ENCODE measurements around the gene DICER1.

DICER1 gene

GRCh38 chr14:95069547-95069946, 87.8 kb downstream of the DICER1 start:
- no peaks in the 10 kb centered on the region for H3K79me2 ChIP-seq (ENCODE audit: insufficient read depth, low read length)
- TF ChIP-seq EZH2 (IDR thresholded peaks at IDR 0.05; ENCODE audit: borderline replicate concordance, low read depth, low read length, severe bottlenecking): no peak
- TF ChIP-seq, protein P1, sequence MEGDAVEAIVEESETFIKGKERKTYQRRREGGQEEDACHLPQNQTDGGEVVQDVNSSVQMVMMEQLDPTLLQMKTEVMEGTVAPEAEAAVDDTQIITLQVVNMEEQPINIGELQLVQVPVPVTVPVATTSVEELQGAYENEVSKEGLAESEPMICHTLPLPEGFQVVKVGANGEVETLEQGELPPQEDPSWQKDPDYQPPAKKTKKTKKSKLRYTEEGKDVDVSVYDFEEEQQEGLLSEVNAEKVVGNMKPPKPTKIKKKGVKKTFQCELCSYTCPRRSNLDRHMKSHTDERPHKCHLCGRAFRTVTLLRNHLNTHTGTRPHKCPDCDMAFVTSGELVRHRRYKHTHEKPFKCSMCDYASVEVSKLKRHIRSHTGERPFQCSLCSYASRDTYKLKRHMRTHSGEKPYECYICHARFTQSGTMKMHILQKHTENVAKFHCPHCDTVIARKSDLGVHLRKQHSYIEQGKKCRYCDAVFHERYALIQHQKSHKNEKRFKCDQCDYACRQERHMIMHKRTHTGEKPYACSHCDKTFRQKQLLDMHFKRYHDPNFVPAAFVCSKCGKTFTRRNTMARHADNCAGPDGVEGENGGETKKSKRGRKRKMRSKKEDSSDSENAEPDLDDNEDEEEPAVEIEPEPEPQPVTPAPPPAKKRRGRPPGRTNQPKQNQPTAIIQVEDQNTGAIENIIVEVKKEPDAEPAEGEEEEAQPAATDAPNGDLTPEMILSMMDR (IDR thresholded peaks at IDR 0.05; ENCODE audit: borderline replicate concordance, extremely low read depth, low read length, poor library complexity, severe bottlenecking): no peak
- no peaks in the 10 kb centered on the region for H4K20me1 ChIP-seq (ENCODE audit: insufficient read depth, low read length)
- H2AFZ ChIP-seq (ENCODE audit: low read depth, low read length): no peak overlapping the region
- H3K4me3 ChIP-seq (ENCODE audit: low read depth in 1 of 2, low read length in 2 of 2): no peak overlapping the region
- DNase-seq: no peak
- H3K27ac ChIP-seq (ENCODE audit: low read length): no peak overlapping the region
- no peak for ATAC-seq (ENCODE audit: insufficient read depth, low read depth)
- no peaks in the 10 kb centered on the region for H3K36me3 ChIP-seq (ENCODE audit: insufficient read depth, low read length)
- no peaks in the 10 kb centered on the region for H3K9me3 ChIP-seq (ENCODE audit: insufficient read depth, low read length, severe bottlenecking)
- no peaks in the 10 kb centered on the region for H3K4me1 ChIP-seq (ENCODE audit: insufficient read depth, low read length)
- H3K4me2 ChIP-seq (ENCODE audit: insufficient read depth, low read length): no peak overlapping the region
- no peak overlapping the region for H3K9ac ChIP-seq (ENCODE audit: low read depth, low read length)
- H3K27me3 ChIP-seq (ENCODE audit: insufficient read depth, low read length, poor library complexity): no peaks in the 10 kb centered on the region

GRCh38 chr14:95069018-95069417, 88.3 kb downstream of the DICER1 start:
- H3K9ac ChIP-seq (ENCODE audit: low read depth, low read length): no peak overlapping the region
- no peak overlapping the region for H3K4me3 ChIP-seq (ENCODE audit: low read depth in 1 of 2, low read length in 2 of 2)
- DNase-seq (no peak), ATAC-seq (ENCODE audit: insufficient read depth, low read depth) (no peak)
- no peaks in the 10 kb centered on the region for H4K20me1 ChIP-seq (ENCODE audit: insufficient read depth, low read length)
- H3K36me3 ChIP-seq (ENCODE audit: insufficient read depth, low read length): no peaks in the 10 kb centered on the region
- no peak overlapping the region for H3K27ac ChIP-seq (ENCODE audit: low read length)
- H3K79me2 ChIP-seq (ENCODE audit: insufficient read depth, low read length): no peaks in the 10 kb centered on the region
- no peak overlapping the region for H3K4me2 ChIP-seq (ENCODE audit: insufficient read depth, low read length)
- H2AFZ ChIP-seq (ENCODE audit: low read depth, low read length): no peak overlapping the region
- TF ChIP-seq, protein P1 (IDR thresholded peaks at IDR 0.05; ENCODE audit: borderline replicate concordance, extremely low read depth, low read length, poor library complexity, severe bottlenecking): no peak
- no peak for TF ChIP-seq EZH2 (IDR thresholded peaks at IDR 0.05; ENCODE audit: borderline replicate concordance, low read depth, low read length, severe bottlenecking)
- no peaks in the 10 kb centered on the region for H3K4me1 ChIP-seq (ENCODE audit: insufficient read depth, low read length)
- H3K27me3 ChIP-seq (ENCODE audit: insufficient read depth, low read length, poor library complexity): no peaks in the 10 kb centered on the region
- H3K9me3 ChIP-seq (ENCODE audit: insufficient read depth, low read length, severe bottlenecking): no peaks in the 10 kb centered on the region

GRCh38 chr14:95068521-95068920, 88.8 kb downstream of the DICER1 start:
- Histone ChIP-seq H3K4me1 (ENCODE audit: insufficient read depth, low read length) (no peaks in the 10 kb centered on the region), H4K20me1 (ENCODE audit: insufficient read depth, low read length) (no peaks in the 10 kb centered on the region), H3K79me2 (ENCODE audit: insufficient read depth, low read length) (no peaks in the 10 kb centered on the region), H3K4me3 (ENCODE audit: low read depth in 1 of 2, low read length in 2 of 2) (no peak overlapping the region), H3K4me2 (ENCODE audit: insufficient read depth, low read length) (no peak overlapping the region), H3K9me3 (ENCODE audit: insufficient read depth, low read length, severe bottlenecking) (no peaks in the 10 kb centered on the region), H3K27ac (ENCODE audit: low read length) (no peak overlapping the region), H2AFZ (ENCODE audit: low read depth, low read length) (no peak overlapping the region), H3K27me3 (ENCODE audit: insufficient read depth, low read length, poor library complexity) (no peaks in the 10 kb centered on the region), H3K9ac (ENCODE audit: low read depth, low read length) (no peak overlapping the region), H3K36me3 (ENCODE audit: insufficient read depth, low read length) (no peaks in the 10 kb centered on the region)
- DNase-seq (no peak), ATAC-seq (ENCODE audit: insufficient read depth, low read depth) (no peak)
- TF ChIP-seq, protein P1 (IDR thresholded peaks at IDR 0.05; ENCODE audit: borderline replicate concordance, extremely low read depth, low read length, poor library complexity, severe bottlenecking): no peak
- TF ChIP-seq EZH2 (IDR thresholded peaks at IDR 0.05; ENCODE audit: borderline replicate concordance, low read depth, low read length, severe bottlenecking): no peak

DNA sequence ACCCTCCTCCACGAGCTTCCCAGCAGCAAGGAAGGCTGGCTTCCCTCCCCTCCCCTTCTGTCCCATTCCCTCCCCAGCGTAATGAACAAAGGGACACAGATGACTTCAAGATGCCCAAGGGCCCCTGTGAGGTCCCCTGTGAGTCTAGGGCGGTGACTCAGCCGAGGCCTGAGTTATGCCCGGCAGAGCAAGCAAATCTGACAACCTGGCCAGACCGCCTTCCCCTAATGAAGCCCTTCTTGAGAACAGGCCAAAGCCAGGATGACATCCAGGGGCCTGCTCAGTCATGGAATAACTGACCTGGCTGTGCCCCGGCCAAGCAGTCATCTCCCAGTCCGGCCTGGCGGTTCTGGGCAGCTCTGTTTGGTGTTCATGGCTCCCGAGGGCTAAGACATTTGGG, 89.2 kb downstream of the DICER1 start:
- Histone ChIP-seq H3K4me2 (ENCODE audit: insufficient read depth, low read length) (no peak overlapping the region), H3K27me3 (ENCODE audit: insufficient read depth, low read length, poor library complexity) (no peaks in the 10 kb centered on the region), H3K9ac (ENCODE audit: low read depth, low read length) (no peak overlapping the region), H2AFZ (ENCODE audit: low read depth, low read length) (no peak overlapping the region), H3K9me3 (ENCODE audit: insufficient read depth, low read length, severe bottlenecking) (no peaks in the 10 kb centered on the region), H3K4me3 (ENCODE audit: low read depth in 1 of 2, low read length in 2 of 2) (no peak overlapping the region), H3K79me2 (ENCODE audit: insufficient read depth, low read length) (no peaks in the 10 kb centered on the region), H4K20me1 (ENCODE audit: insufficient read depth, low read length) (no peaks in the 10 kb centered on the region), H3K4me1 (ENCODE audit: insufficient read depth, low read length) (no peaks in the 10 kb centered on the region), H3K36me3 (ENCODE audit: insufficient read depth, low read length) (no peaks in the 10 kb centered on the region), H3K27ac (ENCODE audit: low read length) (no peak overlapping the region)
- no peak for DNase-seq
- no peak for ATAC-seq (ENCODE audit: insufficient read depth, low read depth)
- TF ChIP-seq, protein P1 (IDR thresholded peaks at IDR 0.05; ENCODE audit: borderline replicate concordance, extremely low read depth, low read length, poor library complexity, severe bottlenecking): no peak
- no peak for TF ChIP-seq EZH2 (IDR thresholded peaks at IDR 0.05; ENCODE audit: borderline replicate concordance, low read depth, low read length, severe bottlenecking)

Measured in DND-41 (cell line).